B cell (primary cell): Measurements from ENCODE around the gene CILP2. TPM values are rescaled to one million over a fixed set of nuclear protein-coding genes. Genes with fewer than 3 reads are reported as not detected.

ENCODE experiments used
- ATAC-seq: fragments of 200-7000 bp; cut with Tn5 transposase; one replicate; pipeline ENCODE4 v1.10.0; 2021; ENCODE audit warnings: low read depth, mild to moderate bottlenecking, moderate number of reproducible peaks, moderate library complexity
- CTCF ChIA-PET: fragments of 350-600 bp; sonication (Branson Sonifier 250); formaldehyde crosslinking; loops from one replicate; lab custom pipeline; 2021; ENCODE audit warnings: antibody characterized with exemption, inconsistent platforms; lab: Charles Lee
- POLR2A ChIA-PET: fragments of 350-600 bp; sonication (Branson Sonifier 250); formaldehyde crosslinking; loops from one replicate; lab custom pipeline; 2021; ENCODE audit warnings: antibody characterized with exemption; lab: Charles Lee
- DNase-seq: peaks from one replicate; pipeline ENCODE4 v3.0.0; 2013
- H2AFZ ChIP-seq: 2 replicates; pipeline ENCODE4 v1.6.1; 2012; ENCODE audit warnings: mild to moderate bottlenecking, low read depth, low read length; ENCODE audit not compliant: insufficient read depth, poor library complexity, severe bottlenecking
- H3K27ac ChIP-seq, 2 donors: 1 replicate in 1 of 2; 2 replicates in 1 of 2; pipeline ENCODE4 v1.5.1; 2012 to 2013; ENCODE audit warnings: low read length in 2 of 2, mild to moderate bottlenecking in 2 of 2, moderate library complexity in 1 of 2
- H3K27me3 ChIP-seq, 4 experiments: fragments of 200-600 bp in 1 of 4; sonication (generic) in 1 of 4; replicated peaks in 1 of 4; 1 replicate in 2 of 4; 2 replicates in 2 of 4; pipeline versions ENCODE4 v1.6.1 to v1.7.0; 2013 to 2016; ENCODE audit warnings: low read length in 3 of 4, mild to moderate bottlenecking in 2 of 4, mixed read lengths in 1 of 4, moderate library complexity in 1 of 4; ENCODE audit not compliant: insufficient read depth in 4 of 4, control insufficient read depth in 3 of 4; ENCODE audit errors: control extremely low read depth in 1 of 4
- H3K36me3 ChIP-seq, 2 experiments: replicated peaks in 1 of 2; 1 replicate in 1 of 2; 2 replicates in 1 of 2; pipeline versions ENCODE4 v1.6.1 to v1.7.1; 2013; ENCODE audit warnings: low read length in 1 of 2; ENCODE audit not compliant: insufficient read depth in 2 of 2, control insufficient read depth in 1 of 2; ENCODE audit errors: control extremely low read depth in 1 of 2, extremely low read depth in 1 of 2
- H3K4me1 ChIP-seq, 2 donors: fragments of 200-600 bp in 1 of 2; sonication (generic) in 1 of 2; 1 replicate in 1 of 2; 2 replicates in 1 of 2; pipeline versions ENCODE4 v1.5.1 to v1.6.1; 2013 to 2017; ENCODE audit warnings: low read length in 2 of 2; ENCODE audit not compliant: control insufficient read depth in 2 of 2, insufficient read depth in 2 of 2
- H3K4me2 ChIP-seq: replicated peaks from 2 replicates; pipeline ENCODE3; 2012; ENCODE audit warnings: mild to moderate bottlenecking, low read depth, low read length; ENCODE audit not compliant: poor library complexity, severe bottlenecking
- H3K4me3 ChIP-seq, 5 experiments: fragments of 200-600 bp in 1 of 5; sonication (generic) in 1 of 5; 1 replicate in 3 of 5; 2 replicates in 2 of 5; pipeline versions ENCODE4 v1.5.1 to v1.7.0; 2011 to 2016; ENCODE audit warnings: low read length in 4 of 5, mild to moderate bottlenecking in 4 of 5, low read depth in 2 of 5, control low read depth in 1 of 5, moderate library complexity in 1 of 5; ENCODE audit not compliant: insufficient read depth in 1 of 5; ENCODE audit errors: control extremely low read depth in 1 of 5, extremely low read depth in 1 of 5
- H3K79me2 ChIP-seq: fragments of 200-600 bp; sonication (generic); one replicate; pipeline ENCODE4 v1.6.0; 2016; ENCODE audit warnings: low read length; ENCODE audit not compliant: control insufficient read depth, insufficient read depth
- H3K9ac ChIP-seq: fragments of 200-600 bp; sonication (generic); 2 replicates; pipeline ENCODE4 v1.6.1; 2017; ENCODE audit warnings: mild to moderate bottlenecking, low read length, moderate library complexity
- H3K9me3 ChIP-seq, 3 donors: one replicate each; pipeline versions ENCODE4 v1.6.1 to v1.7.1; 2013; ENCODE audit warnings: low read length in 2 of 3; ENCODE audit not compliant: control insufficient read depth in 2 of 3, insufficient read depth in 1 of 3; ENCODE audit errors: control extremely low read depth in 1 of 3
- H4K20me1 ChIP-seq: 2 replicates; pipeline ENCODE4 v1.6.0; 2012; ENCODE audit warnings: mild to moderate bottlenecking, low read length; ENCODE audit not compliant: insufficient read depth, control insufficient read depth, poor library complexity, severe bottlenecking
- H3K27ac Mint-ChIP-seq: one replicate; pipeline ENCODE4 v1.8.0; 2021; ENCODE audit warnings: mixed read lengths
- H3K27me3 Mint-ChIP-seq: one replicate; pipeline ENCODE4 v1.8.0; 2021; ENCODE audit warnings: mixed read lengths
- H3K4me1 Mint-ChIP-seq: one replicate; pipeline ENCODE4 v1.8.0; 2021; ENCODE audit warnings: mixed read lengths
- H3K4me3 Mint-ChIP-seq: one replicate; pipeline ENCODE4 v1.8.0; 2021; ENCODE audit warnings: mixed read lengths
- H3K9me3 Mint-ChIP-seq: one replicate; pipeline ENCODE4 v1.8.0; 2022; ENCODE audit warnings: mixed read lengths; ENCODE audit not compliant: insufficient read depth
- CTCF ChIP-seq: fragments of 200-600 bp; IDR thresholded peaks from one replicate; pipeline ENCODE4 v1.8.0; 2022; ENCODE audit warnings: antibody characterized with exemption, mild to moderate bottlenecking
- EZH2 ChIP-seq: IDR thresholded peaks from 2 replicates; pipeline ENCODE4 v1.6.1; 2012; ENCODE audit warnings: borderline replicate concordance, low read depth, mild to moderate bottlenecking, moderate library complexity, low read length; ENCODE audit not compliant: insufficient read depth, poor library complexity, severe bottlenecking
- WGBS: methylation state at CpG from one replicate; pipeline ENCODE4 v1.1.5; 2013; ENCODE audit warnings: missing lambda C conversion rate; ENCODE audit not compliant: insufficient coverage; 5-methylcytosine and 5-hydroxymethylcytosine counted together
- intact Hi-C: fragments of 100-400 bp; cut with micrococcal nuclease; formaldehyde crosslinking; loops from one replicate; pipeline ENCODE4 v1.10.0; 2022
- polyA plus RNA-seq: library from polyadenylated mRNA; depleted of rRNA; stranded (reverse); fragments of >200 nt; gene quantifications from 2 replicates; pipeline ENCODE4 v1.2.3, GENCODE V29; 2012
- total RNA-seq, 2 donors: library from RNA; stranded (reverse); fragments of 120-200 nt in 1 of 2; gene quantifications; 1 replicate in 1 of 2; 2 replicates in 1 of 2; pipeline versions ENCODE4 v1.2.3 to v1.2.4, GENCODE V29; 2013 to 2022

The CILP2 gene
- total and polyA plus RNA-seq, 2 donors (not counting 1 experiment from before 2014, with no cell fraction given), result 0.04 to 0.12 TPM

GRCh38 chr19:19489804-19490204, 48.3 kb upstream of the CILP2 start:
- Histone ChIP-seq H3K4me3 (peak overlapping the region in 1 of 5 experiments; percentile 32), H3K9me3 (no peaks in the 10 kb centered on the region), H3K79me2 (peaks cover 74% of the 10 kb centered on the region), H3K4me2 (peak overlapping the region; percentile 64), H2AFZ (peak overlapping the region; percentile 1), H3K36me3 (peaks cover 0 to 37% of the 10 kb centered on the region in 2 experiments), H4K20me1 (peaks cover 7% of the 10 kb centered on the region), H3K27me3 (no peaks in the 10 kb centered on the region), H3K4me1 (peaks cover 35 to 50% of the 10 kb centered on the region in 2 donors), H3K27ac (peak overlapping the region; percentile 79 to 81), H3K9ac (no peak overlapping the region)
- Mint-ChIP-seq H3K27me3 (no peaks in the 10 kb centered on the region), H3K9me3 (no peaks in the 10 kb centered on the region), H3K4me3 (peak overlapping the region; percentile 73), H3K27ac (peak overlapping the region; percentile 98), H3K4me1 (peaks cover 54% of the 10 kb centered on the region)
- CTCF ChIA-PET, result interaction anchor here (0.5 to 9.6 kb wide), 26 partner anchors 8 to 437 kb away, joined by 3 to 301 read pairs (median 5); partner anchors contain the start of genes GATAD2A and MEF2B
- 87% methylated on average over 9 of the region's 9 CpGs for WGBS
- POLR2A ChIA-PET, result interaction anchor here (0.6 to 3.0 kb wide), 6 partner anchors 20 to 125 kb away, joined by 3 to 13 read pairs (median 6); partner anchors contain the start of gene GATAD2A
- TF ChIP-seq CTCF, result no peak
- TF ChIP-seq EZH2, result no peak
- no peak for ATAC-seq
- no peak for DNase-seq
- intact Hi-C loops, result loop anchor here (1.0 to 5.0 kb wide), 4 partner anchors 48 to 170 kb away; partner anchors contain the start of genes GATAD2A, MAU2 and SUGP1
